Endothelial cell of umbilical vein (primary cell): ENCODE measurements around the gene MTFMT. TPM values are rescaled to one million over a fixed set of nuclear protein-coding genes. Genes with fewer than 3 reads are reported as not detected.

Source experiments
- BruUV-seq: library from RNA; stranded (reverse); fragments of 400-500 nt; replicated peaks from 2 replicates; lab custom pipeline; 2021; lab: Mats Ljungman, UMichigan
- CTCF ChIA-PET: fragments of 300-600, 350-600 bp; sonication (Branson Sonifier 250); formaldehyde crosslinking; loops from one replicate; lab custom pipeline; 2021; ENCODE audit warnings: antibody characterized with exemption, inconsistent platforms; lab: Charles Lee
- POLR2A ChIA-PET: fragments of 300-600, 350-600 bp; sonication (Branson Sonifier 250); formaldehyde crosslinking; loops from one replicate; lab custom pipeline; 2021; ENCODE audit warnings: antibody characterized with exemption, inconsistent platforms; lab: Charles Lee
- DNase-seq: peaks from one replicate; pipeline ENCODE4 v3.0.0-alpha.2; 2011; ENCODE audit warnings: low read depth, low spot score
- FAIRE-seq: peaks from 2 replicates; lab custom pipeline; 2011; peaks lifted over from hg19 to GRCh38; lab: Jason Lieb, UNC
- H2AFZ ChIP-seq: 2 replicates; pipeline ENCODE4 v1.6.0; 2012; ENCODE audit warnings: low read depth, low read length, control low read depth, inconsistent platforms
- H3K27ac ChIP-seq: 2 replicates; pipeline ENCODE4 v1.5.1; 2011; ENCODE audit warnings: low read depth, mild to moderate bottlenecking, control low read depth, low read length, moderate library complexity; ENCODE audit not compliant: insufficient read depth
- H3K27me3 ChIP-seq, 2 experiments: 2 replicates each; pipeline versions ENCODE4 v1.6.0 to v1.6.1; 2011; ENCODE audit warnings: low read length in 2 of 2, mixed read lengths in 1 of 2; ENCODE audit not compliant: control insufficient read depth in 2 of 2, insufficient read depth in 2 of 2
- H3K36me3 ChIP-seq, 2 experiments: 2 replicates in 1 of 2; 3 replicates in 1 of 2; pipeline ENCODE4 v1.5.1; 2011; ENCODE audit warnings: low read length in 2 of 2, mild to moderate bottlenecking in 1 of 2, moderate library complexity in 1 of 2; ENCODE audit not compliant: control insufficient read depth in 2 of 2, insufficient read depth in 2 of 2; ENCODE audit errors: extremely low read depth in 1 of 2
- H3K4me1 ChIP-seq: 3 replicates; pipeline ENCODE4 v1.5.1; 2011; ENCODE audit warnings: mild to moderate bottlenecking, low read length; ENCODE audit not compliant: control insufficient read depth, insufficient read depth; ENCODE audit errors: extremely low read depth
- H3K4me2 ChIP-seq: 2 replicates; pipeline ENCODE4 v1.6.1; 2011; ENCODE audit warnings: low read length, control low read depth, mixed read lengths; ENCODE audit not compliant: insufficient read depth
- H3K4me3 ChIP-seq, 3 experiments: fragments of 200-600 bp in 1 of 3; sonication (generic), shearing (Covaris generic) in 1 of 3; replicated peaks in 1 of 3; 2 replicates each; pipeline ENCODE4 v1.5.1; 2011 to 2016; ENCODE audit warnings: control low read depth in 3 of 3, low read length in 3 of 3, mild to moderate bottlenecking in 2 of 3, inconsistent platforms in 1 of 3, low read depth in 1 of 3, moderate library complexity in 1 of 3; ENCODE audit not compliant: insufficient read depth in 1 of 3
- H3K79me2 ChIP-seq: 2 replicates; pipeline ENCODE4 v1.6.0; 2012; ENCODE audit warnings: low read length, inconsistent platforms; ENCODE audit not compliant: control insufficient read depth, insufficient read depth
- H3K9ac ChIP-seq: replicated peaks from 2 replicates; pipeline ENCODE3; 2011; ENCODE audit warnings: low read length, control low read depth; ENCODE audit not compliant: insufficient read depth; ENCODE audit errors: extremely low read depth
- H3K9me1 ChIP-seq: replicated peaks from 3 replicates; pipeline ENCODE4 v1.6.0; 2011; ENCODE audit warnings: mild to moderate bottlenecking, low read length; ENCODE audit not compliant: control insufficient read depth, insufficient read depth; ENCODE audit errors: extremely low read depth
- H3K9me3 ChIP-seq: replicated peaks from 2 replicates; pipeline ENCODE4 v1.5.1; 2012; ENCODE audit warnings: low read length, inconsistent platforms; ENCODE audit not compliant: control insufficient read depth, insufficient read depth
- H4K20me1 ChIP-seq: replicated peaks from 2 replicates; pipeline ENCODE3; 2011; ENCODE audit warnings: mild to moderate bottlenecking, low read length; ENCODE audit not compliant: control insufficient read depth, insufficient read depth; ENCODE audit errors: extremely low read depth
- EZH2 ChIP-seq: IDR thresholded peaks from 2 replicates; pipeline ENCODE4 v1.6.1; 2012; ENCODE audit warnings: borderline replicate concordance, low read depth, mild to moderate bottlenecking, moderate library complexity, low read length, inconsistent platforms; ENCODE audit not compliant: severe bottlenecking
- FOS ChIP-seq: IDR thresholded peaks from 2 replicates; pipeline ENCODE4 v1.6.1; 2011; ENCODE audit warnings: mild to moderate bottlenecking, low read length, moderate library complexity, borderline replicate concordance; ENCODE audit not compliant: insufficient read depth
- GATA2 ChIP-seq: IDR thresholded peaks from 2 replicates; pipeline ENCODE4 v1.7.0; 2011; ENCODE audit warnings: low read depth, mild to moderate bottlenecking, moderate library complexity, mixed read lengths, low read length; ENCODE audit not compliant: insufficient read length, insufficient read depth
- JUN ChIP-seq: IDR thresholded peaks from 2 replicates; pipeline ENCODE4 v1.6.1; 2011; ENCODE audit warnings: borderline replicate concordance, low read depth; ENCODE audit not compliant: insufficient read length, insufficient read depth
- MYC ChIP-seq: IDR thresholded peaks from one replicate; pipeline ENCODE4 v1.6.1; 2011; ENCODE audit warnings: mild to moderate bottlenecking, low read depth, low read length
- POLR2A ChIP-seq: IDR thresholded peaks from 2 replicates; pipeline ENCODE4 v1.6.1; 2012; ENCODE audit warnings: low read depth, mild to moderate bottlenecking, control low read depth, low read length
- POLR2AphosphoS5 ChIP-seq: IDR thresholded peaks from 2 replicates; pipeline ENCODE4 v1.6.1; 2012; ENCODE audit warnings: low read depth, mild to moderate bottlenecking, control low read depth, low read length, moderate library complexity; ENCODE audit not compliant: insufficient read depth
- dilution Hi-C: fragments of 300-500 bp; cut with MboI; formaldehyde crosslinking; loops from one replicate; pipeline ENCODE4 v1.15.0; 2019; ENCODE audit warnings: low sequenced_read_pairs; ENCODE audit not compliant: extremely low pct_ligation_motif_present
- intact Hi-C: fragments of 100-400 bp; cut with micrococcal nuclease; formaldehyde crosslinking; loops from one replicate; pipeline ENCODE4 v1.10.0; 2022
- polyA plus RNA-seq, 4 experiments: library from polyadenylated mRNA; depleted of rRNA in 3 of 4; stranded (reverse) in 3 of 4; unstranded in 1 of 4; fragments of >200 nt; gene quantifications; 2 replicates each; pipeline versions ENCODE4 v1.2.1 to v1.2.3, GENCODE V29; 2011 to 2012; ENCODE audit warnings: missing spikeins in 1 of 4
- total RNA-seq: library from RNA; stranded (reverse); gene quantifications from 2 replicates; pipeline ENCODE4 v1.2.3, GENCODE V29; 2021
- TF ChIP-seq, protein P1 (sequence below), 2 donors: IDR thresholded peaks; 1 replicate in 1 of 2; 2 replicates in 1 of 2; pipeline ENCODE4 v1.5.1; 2011; ENCODE audit warnings: low read length in 2 of 2, mild to moderate bottlenecking in 2 of 2, moderate library complexity in 2 of 2, control low read depth in 1 of 2, inconsistent platforms in 1 of 2, low read depth in 1 of 2; ENCODE audit not compliant: insufficient read depth in 1 of 2; ENCODE audit errors: extremely low read depth in 1 of 2
- TF ChIP-seq, protein P2 (sequence below): IDR thresholded peaks from 2 replicates; pipeline ENCODE4 v1.6.1; 2011; ENCODE audit not compliant: insufficient read depth, insufficient read length

The MTFMT gene
- total and polyA plus RNA-seq, 2 donors (not counting 3 experiments of a cell fraction or from before 2014, with no cell fraction given) = 7.5 to 20.4 TPM

DNA sequence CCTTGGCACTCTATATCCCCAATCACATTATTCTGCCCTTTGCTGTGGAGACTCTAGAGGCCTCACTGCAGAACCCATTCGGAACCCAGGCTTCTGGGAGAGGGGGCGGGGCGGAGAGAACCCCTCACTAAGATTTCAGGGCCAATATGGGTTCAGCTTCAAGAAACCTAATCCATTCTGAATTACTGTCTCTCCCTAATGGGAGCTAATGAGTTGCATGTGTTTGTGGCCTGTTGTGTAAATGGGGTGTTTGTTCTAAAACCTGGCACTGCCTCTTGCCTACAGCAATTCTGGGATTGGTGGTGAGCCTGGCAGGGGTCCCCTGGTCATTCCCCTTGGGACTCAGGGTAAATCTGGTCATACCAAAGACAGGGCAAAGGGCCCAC lies 39.0 kb upstream of the MTFMT start:
- ChIA-PET POLR2A (no interaction called here), CTCF (interaction anchor here (1.4 to 5.2 kb wide), 4 partner anchors 10 to 33 kb away, joined by 5 to 35 read pairs (median 12); partner anchors contain the start of gene KBTBD13)
- H3K79me2 ChIP-seq = no peaks in the 10 kb centered on the region
- no peak overlapping the region for H3K4me3 ChIP-seq
- no peaks in the 10 kb centered on the region for H3K4me1 ChIP-seq
- no peak overlapping the region for H3K4me2 ChIP-seq
- no peaks in the 10 kb centered on the region for H3K9me1 ChIP-seq
- no peak overlapping the region for H3K9ac ChIP-seq
- no TSS peak for BruUV-seq
- DNase-seq = no peak
- H3K36me3 ChIP-seq = no peaks in the 10 kb centered on the region
- dilution Hi-C loops (no loop called here), intact Hi-C loops (no loop called here)
- H4K20me1 ChIP-seq = no peaks in the 10 kb centered on the region
- TF ChIP-seq MYC (no peak), POLR2AphosphoS5 (no peak), EZH2 (no peak), POLR2A (no peak), JUN (no peak), GATA2 (no peak), FOS (no peak)
- TF ChIP-seq, protein P1, sequence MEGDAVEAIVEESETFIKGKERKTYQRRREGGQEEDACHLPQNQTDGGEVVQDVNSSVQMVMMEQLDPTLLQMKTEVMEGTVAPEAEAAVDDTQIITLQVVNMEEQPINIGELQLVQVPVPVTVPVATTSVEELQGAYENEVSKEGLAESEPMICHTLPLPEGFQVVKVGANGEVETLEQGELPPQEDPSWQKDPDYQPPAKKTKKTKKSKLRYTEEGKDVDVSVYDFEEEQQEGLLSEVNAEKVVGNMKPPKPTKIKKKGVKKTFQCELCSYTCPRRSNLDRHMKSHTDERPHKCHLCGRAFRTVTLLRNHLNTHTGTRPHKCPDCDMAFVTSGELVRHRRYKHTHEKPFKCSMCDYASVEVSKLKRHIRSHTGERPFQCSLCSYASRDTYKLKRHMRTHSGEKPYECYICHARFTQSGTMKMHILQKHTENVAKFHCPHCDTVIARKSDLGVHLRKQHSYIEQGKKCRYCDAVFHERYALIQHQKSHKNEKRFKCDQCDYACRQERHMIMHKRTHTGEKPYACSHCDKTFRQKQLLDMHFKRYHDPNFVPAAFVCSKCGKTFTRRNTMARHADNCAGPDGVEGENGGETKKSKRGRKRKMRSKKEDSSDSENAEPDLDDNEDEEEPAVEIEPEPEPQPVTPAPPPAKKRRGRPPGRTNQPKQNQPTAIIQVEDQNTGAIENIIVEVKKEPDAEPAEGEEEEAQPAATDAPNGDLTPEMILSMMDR (IDR thresholded peaks at IDR 0.05; ENCODE audit: extremely low read depth in 1 of 2, insufficient read depth in 1 of 2, low read depth in 1 of 2, low read length in 2 of 2) = no peak
- TF ChIP-seq, protein P2, sequence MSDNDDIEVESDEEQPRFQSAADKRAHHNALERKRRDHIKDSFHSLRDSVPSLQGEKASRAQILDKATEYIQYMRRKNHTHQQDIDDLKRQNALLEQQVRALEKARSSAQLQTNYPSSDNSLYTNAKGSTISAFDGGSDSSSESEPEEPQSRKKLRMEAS = no peak
- H3K27me3 ChIP-seq = peaks cover 31 to 44% of the 10 kb centered on the region in 2 experiments
- H2AFZ ChIP-seq = no peak overlapping the region
- FAIRE-seq = no peak
- no peaks in the 10 kb centered on the region for H3K9me3 ChIP-seq
- H3K27ac ChIP-seq = no peak overlapping the region
